Keratinocyte (primary cell): ENCODE data around the gene CCDC122. TPM values are rescaled to one million over a fixed set of nuclear protein-coding genes. Genes with fewer than 3 reads are reported as not detected.

Experiments
- DNase-seq: peaks from one replicate; pipeline ENCODE4 v3.0.0-alpha.2; 2011; ENCODE audit warnings: low read depth, missing footprints, low spot score
- FAIRE-seq: peaks from 2 replicates; lab custom pipeline; 2011; peaks lifted over from hg19 to GRCh38; lab: Jason Lieb, UNC
- H2AFZ ChIP-seq: 2 replicates; pipeline ENCODE4 v1.6.0; 2012; ENCODE audit warnings: low read length, control low read depth, inconsistent platforms; ENCODE audit not compliant: control insufficient read depth
- H3K27ac ChIP-seq: 2 replicates; pipeline ENCODE4 v1.5.1; 2011; ENCODE audit warnings: low read length; ENCODE audit not compliant: control insufficient read depth, insufficient read depth
- H3K27me3 ChIP-seq: 3 replicates; pipeline ENCODE4 v1.6.0; 2011; ENCODE audit warnings: low read length; ENCODE audit not compliant: control insufficient read depth, insufficient read depth; ENCODE audit errors: extremely low read depth
- H3K36me3 ChIP-seq, 2 experiments: 2 replicates in 1 of 2; 3 replicates in 1 of 2; pipeline ENCODE4 v1.5.1; 2011; ENCODE audit warnings: low read length in 2 of 2, mild to moderate bottlenecking in 1 of 2; ENCODE audit not compliant: control insufficient read depth in 2 of 2, insufficient read depth in 2 of 2; ENCODE audit errors: extremely low read depth in 1 of 2
- H3K4me1 ChIP-seq: 3 replicates; pipeline ENCODE4 v1.5.1; 2011; ENCODE audit warnings: low read length; ENCODE audit not compliant: control insufficient read depth, insufficient read depth; ENCODE audit errors: extremely low read depth
- H3K4me2 ChIP-seq: 3 replicates; pipeline ENCODE4 v1.6.0; 2011; ENCODE audit warnings: low read depth, low read length; ENCODE audit not compliant: control insufficient read depth, insufficient read depth; ENCODE audit errors: extremely low read depth
- H3K4me3 ChIP-seq, 3 experiments: fragments of 200-600 bp in 1 of 3; sonication (generic) in 1 of 3; 2 replicates in 2 of 3; 3 replicates in 1 of 3; pipeline ENCODE4 v1.5.1; 2011 to 2016; ENCODE audit warnings: low read length in 3 of 3, mild to moderate bottlenecking in 3 of 3, control low read depth in 2 of 3, inconsistent platforms in 1 of 3, low read depth in 1 of 3, mixed read lengths in 1 of 3, mixed run types in 1 of 3, moderate library complexity in 1 of 3; ENCODE audit not compliant: control insufficient read depth in 2 of 3, insufficient read depth in 2 of 3; ENCODE audit errors: extremely low read depth in 1 of 3
- H3K79me2 ChIP-seq: 2 replicates; pipeline ENCODE4 v1.6.0; 2012; ENCODE audit warnings: low read length; ENCODE audit not compliant: control insufficient read depth, insufficient read depth
- H3K9ac ChIP-seq: 3 replicates; pipeline ENCODE4 v1.6.0; 2011; ENCODE audit warnings: low read length; ENCODE audit not compliant: control insufficient read depth, insufficient read depth; ENCODE audit errors: extremely low read depth
- H3K9me1 ChIP-seq: 3 replicates; pipeline ENCODE4 v1.6.0; 2011; ENCODE audit warnings: low read length; ENCODE audit not compliant: control insufficient read depth, insufficient read depth; ENCODE audit errors: extremely low read depth
- H3K9me3 ChIP-seq: 2 replicates; pipeline ENCODE4 v1.5.1; 2012; ENCODE audit warnings: low read depth, low read length; ENCODE audit not compliant: control insufficient read depth
- H4K20me1 ChIP-seq: 3 replicates; pipeline ENCODE4 v1.6.0; 2011; ENCODE audit warnings: low read length; ENCODE audit not compliant: control insufficient read depth, insufficient read depth; ENCODE audit errors: extremely low read depth
- CTCF ChIP-seq, 3 experiments: IDR thresholded peaks in 1 of 3; conservative IDR thresholded peaks in 1 of 3; optimal IDR thresholded peaks in 1 of 3; 2 replicates in 2 of 3; 3 replicates in 1 of 3; pipeline versions ENCODE3 to v1.5.1; 2011; ENCODE audit warnings: low read length in 3 of 3, mild to moderate bottlenecking in 3 of 3, moderate library complexity in 2 of 3, control low read depth in 1 of 3, inconsistent platforms in 1 of 3; ENCODE audit not compliant: insufficient read depth in 2 of 3; ENCODE audit errors: extremely low read depth in 1 of 3
- EZH2 ChIP-seq: IDR thresholded peaks from one replicate; pipeline ENCODE4 v1.6.1; 2012; ENCODE audit warnings: inconsistent platforms, mild to moderate bottlenecking, low read length, moderate library complexity
- dilution Hi-C: fragments of 300-500 bp; cut with MboI; formaldehyde crosslinking; loops from one replicate; pipeline ENCODE4 v1.7.0; 2020; ENCODE audit warnings: low sequenced_read_pairs; ENCODE audit not compliant: extremely low pct_ligation_motif_present
- polyA plus RNA-seq, 5 experiments: library from polyadenylated mRNA; depleted of rRNA in 3 of 5; stranded (reverse) in 3 of 5; stranded (forward) in 1 of 5; unstranded in 1 of 5; fragments of >200 nt; gene quantifications; 1 replicate in 1 of 5; 2 replicates in 3 of 5; 3 replicates in 1 of 5; pipeline versions ENCODE4 v1.2.1 to v1.2.3, GENCODE V29; 2011 to 2012; ENCODE audit warnings: missing spikeins in 2 of 5, low read depth in 1 of 5, low replicate concordance in 1 of 5

Gene CCDC122
- polyA plus RNA-seq, 1 donor (not counting 4 experiments of a cell fraction or from before 2014, with no cell fraction given) = 1.5 TPM

DNA sequence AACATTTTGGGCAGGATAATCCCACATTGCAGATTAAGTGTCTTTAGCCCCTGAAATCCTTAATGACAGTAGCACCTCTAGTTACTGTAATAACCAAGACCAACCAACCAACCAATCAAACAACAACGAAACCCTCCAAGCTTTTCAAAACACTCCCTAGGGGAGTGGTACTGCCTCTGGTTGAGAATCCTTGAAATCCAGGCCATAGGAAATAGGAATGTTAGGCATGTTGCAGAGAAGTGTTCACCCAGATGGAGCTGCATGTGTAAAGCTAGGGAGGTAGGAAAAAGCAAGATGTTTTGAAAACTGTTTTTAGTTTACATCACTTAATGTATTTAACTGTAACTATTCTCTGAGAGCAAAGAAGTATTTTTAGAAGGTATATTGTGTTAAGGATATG lies 4.7 kb upstream of the CCDC122 start:
- no peak for DNase-seq
- Histone ChIP-seq H3K9me3 (no peaks in the 10 kb centered on the region), H3K27me3 (no peaks in the 10 kb centered on the region), H3K9ac (no peak overlapping the region), H3K4me2 (no peak overlapping the region), H4K20me1 (no peaks in the 10 kb centered on the region), H2AFZ (no peak overlapping the region), H3K9me1 (no peaks in the 10 kb centered on the region), H3K36me3 (no peaks in the 10 kb centered on the region), H3K4me3 (no peak overlapping the region), H3K27ac (no peak overlapping the region), H3K79me2 (no peaks in the 10 kb centered on the region), H3K4me1 (no peaks in the 10 kb centered on the region)
- TF ChIP-seq EZH2 = no peak
- TF ChIP-seq CTCF (optimal IDR thresholded peaks at IDR 0.05 in 1 of 3, IDR thresholded peaks at IDR 0.05 in 1 of 3, conservative IDR thresholded peaks at IDR 0.05 in 1 of 3; ENCODE audit: extremely low read depth in 1 of 3, insufficient read depth in 2 of 3, low read length in 3 of 3) = no peak
- dilution Hi-C loops = no loop called here
- FAIRE-seq = no peak

DNA sequence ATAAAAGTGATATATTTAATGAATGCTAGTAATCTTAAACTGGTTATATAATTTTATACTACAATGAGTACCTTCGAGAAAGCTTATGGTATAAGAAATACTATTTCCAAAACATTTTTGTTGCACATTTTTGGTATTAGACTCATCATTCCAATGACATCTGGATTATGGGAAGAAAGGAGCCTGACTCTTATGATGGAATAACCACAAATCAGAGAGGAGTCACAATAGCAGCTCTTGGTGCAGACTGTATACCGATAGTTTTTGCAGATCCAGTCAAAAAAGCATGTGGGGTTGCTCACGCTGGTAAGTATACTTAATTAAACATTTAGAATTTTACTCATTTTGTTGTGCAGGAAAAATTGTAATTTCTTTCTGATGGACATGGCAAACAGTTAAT lies 4.1 kb upstream of the CCDC122 start:
- Histone ChIP-seq H3K4me1 (peaks cover 3% of the 10 kb centered on the region), H3K27me3 (no peaks in the 10 kb centered on the region), H3K36me3 (no peaks in the 10 kb centered on the region), H3K9me3 (no peaks in the 10 kb centered on the region), H3K4me3 (no peak overlapping the region), H3K27ac (no peak overlapping the region), H3K4me2 (no peak overlapping the region), H3K79me2 (no peaks in the 10 kb centered on the region), H3K9ac (no peak overlapping the region), H4K20me1 (no peaks in the 10 kb centered on the region), H3K9me1 (no peaks in the 10 kb centered on the region), H2AFZ (no peak overlapping the region)
- no peak for TF ChIP-seq EZH2
- TF ChIP-seq CTCF (optimal IDR thresholded peaks at IDR 0.05 in 1 of 3, IDR thresholded peaks at IDR 0.05 in 1 of 3, conservative IDR thresholded peaks at IDR 0.05 in 1 of 3; ENCODE audit: extremely low read depth in 1 of 3, insufficient read depth in 2 of 3, low read length in 3 of 3) = no peak
- DNase-seq = no peak
- FAIRE-seq = no peak
- dilution Hi-C loops = no loop called here
